Measurements from ENCODE around the gene YKT6. TPM values are rescaled to one million over a fixed set of nuclear protein-coding genes. Genes with fewer than 3 reads are reported as not detected.

The YKT6 gene
- total RNA-seq, 1 donor from 2014 or later = 82.4 TPM

DNA sequence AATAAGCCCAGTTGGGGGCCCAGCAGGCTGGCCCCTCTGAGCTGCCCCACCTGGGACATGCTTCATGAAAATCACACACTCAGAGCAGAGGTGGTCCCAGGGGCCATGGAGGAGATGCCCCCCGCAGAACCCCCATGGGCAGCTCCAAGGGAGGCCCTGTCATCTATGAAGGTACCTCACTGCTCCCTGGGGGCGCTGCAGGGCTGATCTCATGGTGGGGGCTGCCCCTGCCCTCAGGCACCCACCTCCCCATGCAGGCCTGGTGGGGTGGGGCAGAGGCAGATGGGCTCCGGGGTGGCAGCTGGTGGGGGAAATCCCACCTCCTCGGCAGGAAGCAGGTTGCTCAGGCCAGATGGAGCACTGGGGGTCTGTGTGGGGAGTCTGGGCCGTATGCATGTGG lies 60.5 kb downstream of the YKT6 start:
- Mint-ChIP-seq H3K4me1 (ENCODE audit: unreplicated experiment) (peaks cover 23% of the 10 kb centered on the region), H3K9me3 (no peaks in the 10 kb centered on the region), H3K27me3 (peaks cover 8% of the 10 kb centered on the region), H3K4me3 (no peak overlapping the region), H3K36me3 (no peaks in the 10 kb centered on the region), H3K27ac (no peak overlapping the region)
- no peak for DNase-seq (ENCODE audit: extremely low spot score, unreplicated experiment)
- TF ChIP-seq, protein P1, sequence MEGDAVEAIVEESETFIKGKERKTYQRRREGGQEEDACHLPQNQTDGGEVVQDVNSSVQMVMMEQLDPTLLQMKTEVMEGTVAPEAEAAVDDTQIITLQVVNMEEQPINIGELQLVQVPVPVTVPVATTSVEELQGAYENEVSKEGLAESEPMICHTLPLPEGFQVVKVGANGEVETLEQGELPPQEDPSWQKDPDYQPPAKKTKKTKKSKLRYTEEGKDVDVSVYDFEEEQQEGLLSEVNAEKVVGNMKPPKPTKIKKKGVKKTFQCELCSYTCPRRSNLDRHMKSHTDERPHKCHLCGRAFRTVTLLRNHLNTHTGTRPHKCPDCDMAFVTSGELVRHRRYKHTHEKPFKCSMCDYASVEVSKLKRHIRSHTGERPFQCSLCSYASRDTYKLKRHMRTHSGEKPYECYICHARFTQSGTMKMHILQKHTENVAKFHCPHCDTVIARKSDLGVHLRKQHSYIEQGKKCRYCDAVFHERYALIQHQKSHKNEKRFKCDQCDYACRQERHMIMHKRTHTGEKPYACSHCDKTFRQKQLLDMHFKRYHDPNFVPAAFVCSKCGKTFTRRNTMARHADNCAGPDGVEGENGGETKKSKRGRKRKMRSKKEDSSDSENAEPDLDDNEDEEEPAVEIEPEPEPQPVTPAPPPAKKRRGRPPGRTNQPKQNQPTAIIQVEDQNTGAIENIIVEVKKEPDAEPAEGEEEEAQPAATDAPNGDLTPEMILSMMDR (conservative IDR thresholded peaks at IDR 0.05) = no peak

DNA sequence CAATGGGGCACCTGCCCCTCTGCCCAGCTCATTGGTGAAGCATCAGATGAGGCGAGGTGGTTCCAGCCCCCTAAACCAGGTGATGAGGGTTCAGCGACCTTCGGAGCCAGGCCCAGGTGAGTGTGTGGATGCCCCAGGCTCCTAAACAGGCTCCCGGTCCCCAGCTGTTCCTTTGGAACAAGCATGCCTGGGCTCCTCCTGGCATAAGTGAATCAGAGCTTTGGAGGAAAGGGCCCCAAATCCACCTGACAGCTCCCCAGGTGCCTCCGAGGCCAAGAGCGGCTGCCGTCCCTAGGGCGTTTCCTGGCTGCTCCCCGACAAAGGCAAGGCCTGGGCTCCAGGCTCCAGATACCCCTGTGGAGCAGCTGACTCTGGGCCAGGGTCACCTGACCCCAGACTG lies 61.3 kb downstream of the YKT6 start:
- DNase-seq (ENCODE audit: extremely low spot score, unreplicated experiment) = no peak
- Mint-ChIP-seq H3K9me3 (no peaks in the 10 kb centered on the region), H3K27me3 (peaks cover 11% of the 10 kb centered on the region), H3K4me3 (no peak overlapping the region), H3K36me3 (no peaks in the 10 kb centered on the region), H3K27ac (no peak overlapping the region), H3K4me1 (ENCODE audit: unreplicated experiment) (peaks cover 23% of the 10 kb centered on the region)
- TF ChIP-seq, protein P1 (conservative IDR thresholded peaks at IDR 0.05) = no peak

DNA sequence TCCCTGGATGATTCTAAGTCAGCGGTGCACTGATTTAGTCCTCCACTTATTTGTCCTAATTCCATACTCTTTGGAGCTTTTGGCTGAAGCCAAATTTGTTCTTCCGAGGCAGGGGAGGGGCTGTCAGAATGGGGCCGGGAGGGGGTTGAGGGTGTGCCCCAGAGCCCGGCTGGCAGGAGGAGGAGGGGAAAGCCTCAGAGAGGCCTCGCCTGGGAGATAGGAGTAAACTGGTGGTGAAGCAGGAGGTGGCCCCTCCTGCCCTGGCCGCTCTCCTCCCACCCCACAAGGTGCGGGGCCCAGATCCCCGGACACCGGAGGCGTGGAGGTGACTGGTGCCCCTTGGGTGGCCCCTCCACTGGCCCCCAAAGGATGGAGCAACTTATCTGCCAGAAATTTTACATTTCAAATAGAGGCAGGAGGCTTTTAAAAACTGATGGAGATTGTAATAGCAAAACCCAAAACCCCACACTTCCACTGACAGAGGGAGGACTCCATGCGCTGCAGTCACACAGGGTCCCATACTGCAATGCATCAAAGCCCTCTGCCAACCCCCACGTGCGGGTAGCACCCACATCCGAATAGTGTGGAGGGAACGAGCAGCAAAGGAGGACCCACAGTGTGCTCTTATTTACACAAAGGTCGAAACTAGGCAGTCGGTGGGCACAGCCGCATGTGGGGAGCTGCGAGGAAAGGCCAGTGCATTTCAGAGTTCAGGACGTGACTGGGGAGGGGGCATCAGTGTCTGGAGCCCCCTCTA lies 62.7 kb downstream of the YKT6 start:
- H3K36me3 Mint-ChIP-seq = no peaks in the 10 kb centered on the region
- no peak for DNase-seq (ENCODE audit: extremely low spot score, unreplicated experiment)
- H3K4me3 Mint-ChIP-seq = no peak overlapping the region
- TF ChIP-seq, protein P1 (conservative IDR thresholded peaks at IDR 0.05) = no peak
- H3K9me3 Mint-ChIP-seq = no peaks in the 10 kb centered on the region
- H3K27ac Mint-ChIP-seq = no peak overlapping the region
- peaks cover 20% of the 10 kb centered on the region for H3K27me3 Mint-ChIP-seq
- peaks cover 25% of the 10 kb centered on the region for H3K4me1 Mint-ChIP-seq (ENCODE audit: unreplicated experiment)

Other genes with a start within 250 kb of the YKT6 start
- gene SPDYE1, start 203.1 kb upstream of the YKT6 start, total RNA-seq (ENCODE audit: low replicate concordance) = not detected in 2 replicates
- gene DBNL, start 156.3 kb upstream of the YKT6 start, total RNA-seq (ENCODE audit: low replicate concordance) = 62.8 and 71.7 TPM in 2 replicates
- gene PGAM2, start 135.4 kb upstream of the YKT6 start, total RNA-seq (ENCODE audit: low replicate concordance) = 0.57 and 0.72 TPM in 2 replicates
- gene POLM, start 118.4 kb upstream of the YKT6 start, total RNA-seq (ENCODE audit: low replicate concordance) = 25.2 and 27.2 TPM in 2 replicates
- gene AEBP1, start 96.6 kb upstream of the YKT6 start, total RNA-seq (ENCODE audit: low replicate concordance) = 5.0 and 64.1 TPM in 2 replicates
- 122 and 142 TPM in 2 replicates for gene POLD2, start 77.4 kb upstream of the YKT6 start, total RNA-seq (ENCODE audit: low replicate concordance)
- gene MYL7, start 59.6 kb upstream of the YKT6 start, total RNA-seq (ENCODE audit: low replicate concordance) = 1.6 and 2.5 TPM in 2 replicates
- 5.6 and 6.7 TPM in 2 replicates for gene GCK, start 11.5 kb upstream of the YKT6 start, total RNA-seq (ENCODE audit: low replicate concordance)
- 7.6 and 8.4 TPM in 2 replicates for gene CAMK2B, start 124.6 kb downstream of the YKT6 start, total RNA-seq (ENCODE audit: low replicate concordance)